ENCODE data around the gene PBRM1.
"Not testable (repeated sequence)": the region's sequence is repeated elsewhere in the genome, so short reads cannot be mapped to it uniquely, and the experiment has no call there.

PBRM1 gene

DNA sequence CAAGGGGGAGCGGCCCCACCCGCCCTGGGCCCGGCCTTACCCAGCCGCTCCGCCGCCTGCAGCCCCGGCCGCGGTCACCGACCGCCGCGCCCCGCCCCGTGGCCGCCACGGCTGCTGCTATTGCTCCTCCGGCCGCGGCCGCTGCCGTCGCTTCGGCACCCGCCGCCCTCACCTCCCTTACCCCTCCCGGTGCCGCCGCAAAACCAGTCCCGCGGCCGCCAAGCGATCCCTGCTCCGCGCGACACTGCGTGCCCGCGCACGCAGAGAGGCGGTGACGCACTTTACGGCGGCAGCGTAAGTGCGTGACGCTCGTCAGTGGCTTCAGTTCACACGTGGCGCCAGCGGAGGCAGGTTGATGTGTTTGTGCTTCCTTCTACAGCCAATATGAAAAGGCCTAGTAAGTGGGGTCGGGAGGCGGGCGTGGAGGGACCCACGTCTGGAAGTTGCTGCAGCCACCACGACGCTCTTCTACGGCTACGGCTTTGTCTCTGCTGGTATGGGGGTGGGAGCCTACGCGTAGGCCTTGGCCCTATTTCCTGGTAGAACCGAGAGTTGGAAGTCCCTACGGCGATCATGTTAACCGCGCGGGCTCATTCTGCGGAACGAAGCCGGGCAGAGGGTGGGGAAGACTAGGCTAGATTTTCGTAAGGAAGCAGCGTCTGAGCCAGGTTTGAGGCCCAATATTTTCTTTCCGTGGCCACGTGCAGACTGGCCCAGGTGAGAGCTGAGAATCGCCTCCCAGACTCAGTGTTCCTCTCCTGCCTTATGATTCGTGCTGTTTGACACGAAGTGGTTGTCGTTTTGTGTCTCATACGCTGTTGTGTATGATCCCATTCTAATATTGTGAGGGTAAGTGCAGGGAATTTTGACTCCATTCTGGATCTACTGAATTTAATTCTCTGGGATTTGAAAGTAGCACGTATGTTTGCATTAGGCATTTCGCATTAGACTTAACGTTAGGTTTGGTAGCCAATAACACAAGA is at the start of gene PBRM1, which contains the start of gene GNL3:
Gene PBRM1 (minus strand): TSS at position 205 of the 983 bp plus-strand sequence.
Gene GNL3 (plus strand): TSS at position 324 of the 983 bp plus-strand sequence. CDS start 61 bp downstream, at position 385.
- TF ChIP-seq, protein P1, sequence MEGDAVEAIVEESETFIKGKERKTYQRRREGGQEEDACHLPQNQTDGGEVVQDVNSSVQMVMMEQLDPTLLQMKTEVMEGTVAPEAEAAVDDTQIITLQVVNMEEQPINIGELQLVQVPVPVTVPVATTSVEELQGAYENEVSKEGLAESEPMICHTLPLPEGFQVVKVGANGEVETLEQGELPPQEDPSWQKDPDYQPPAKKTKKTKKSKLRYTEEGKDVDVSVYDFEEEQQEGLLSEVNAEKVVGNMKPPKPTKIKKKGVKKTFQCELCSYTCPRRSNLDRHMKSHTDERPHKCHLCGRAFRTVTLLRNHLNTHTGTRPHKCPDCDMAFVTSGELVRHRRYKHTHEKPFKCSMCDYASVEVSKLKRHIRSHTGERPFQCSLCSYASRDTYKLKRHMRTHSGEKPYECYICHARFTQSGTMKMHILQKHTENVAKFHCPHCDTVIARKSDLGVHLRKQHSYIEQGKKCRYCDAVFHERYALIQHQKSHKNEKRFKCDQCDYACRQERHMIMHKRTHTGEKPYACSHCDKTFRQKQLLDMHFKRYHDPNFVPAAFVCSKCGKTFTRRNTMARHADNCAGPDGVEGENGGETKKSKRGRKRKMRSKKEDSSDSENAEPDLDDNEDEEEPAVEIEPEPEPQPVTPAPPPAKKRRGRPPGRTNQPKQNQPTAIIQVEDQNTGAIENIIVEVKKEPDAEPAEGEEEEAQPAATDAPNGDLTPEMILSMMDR (IDR thresholded peaks at IDR 0.05; ENCODE audit: low read depth, low read length, missing control alignments) = no peak
- H3K4me3 ChIP-seq (replicated peaks; ENCODE audit: low read depth, low read length) = peak within 1 kb of the TSS; percentile 78
- DNase-seq (ENCODE audit: extremely low read depth, low read depth) = peak; percentile 76

DNA sequence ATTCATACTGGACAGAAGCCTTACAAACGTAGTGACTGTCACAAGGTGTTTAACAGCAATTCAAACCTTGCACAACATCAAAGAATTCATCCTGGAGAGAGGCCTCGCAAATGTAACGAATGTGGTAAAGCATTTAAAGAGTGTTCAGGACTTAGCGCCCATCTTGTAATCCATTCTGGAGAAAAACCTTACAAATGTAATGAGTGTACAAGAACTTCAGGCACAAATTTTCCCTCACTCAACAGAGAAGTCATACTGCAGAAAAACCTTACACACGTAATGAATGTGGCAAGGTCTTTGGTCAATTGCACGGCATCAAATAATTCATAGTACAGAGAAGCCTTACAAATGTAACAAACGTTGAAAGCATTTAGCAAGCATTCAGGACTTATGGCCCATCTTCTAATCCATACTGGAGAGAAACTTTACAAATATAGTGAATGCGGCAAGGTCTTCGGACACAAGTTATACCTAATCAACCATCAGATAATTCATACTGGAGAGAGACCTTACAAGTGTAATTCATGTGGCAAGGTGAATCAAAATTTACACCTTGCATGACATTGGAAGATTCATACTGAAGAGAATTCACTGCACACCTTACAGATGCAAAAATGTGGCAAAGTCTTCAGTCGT is 47.7 kb upstream of the PBRM1 start:
- no peak overlapping the region for H3K4me3 ChIP-seq (replicated peaks; ENCODE audit: low read depth, low read length)
- DNase-seq (ENCODE audit: extremely low read depth, low read depth) = no peak
- TF ChIP-seq, protein P1 (IDR thresholded peaks at IDR 0.05; ENCODE audit: low read depth, low read length, missing control alignments) = no peak

DNA sequence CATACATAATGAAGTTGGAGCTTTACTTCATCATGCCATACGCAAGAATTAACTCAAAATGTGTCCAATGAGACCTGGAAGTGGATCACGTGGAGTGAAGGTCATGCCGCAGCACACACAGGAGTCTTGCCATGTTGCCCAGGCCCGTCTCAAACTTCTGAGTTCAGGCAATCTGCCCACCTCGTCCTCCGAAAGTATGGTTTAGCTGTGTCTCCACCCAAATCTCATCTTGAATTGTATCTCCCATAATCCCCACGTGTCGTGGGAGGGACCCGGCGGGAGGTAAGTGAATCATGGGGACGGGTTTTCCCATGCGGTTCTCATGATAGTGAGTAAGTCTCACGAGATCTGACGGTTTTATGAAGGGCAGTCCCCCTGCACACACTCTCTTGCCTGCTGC is 45.9 kb upstream of the PBRM1 start:
- no peak overlapping the region for H3K4me3 ChIP-seq (replicated peaks; ENCODE audit: low read depth, low read length)
- DNase-seq (ENCODE audit: extremely low read depth, low read depth) = no peak
- TF ChIP-seq, protein P1 (IDR thresholded peaks at IDR 0.05; ENCODE audit: low read depth, low read length, missing control alignments) = no peak

DNA sequence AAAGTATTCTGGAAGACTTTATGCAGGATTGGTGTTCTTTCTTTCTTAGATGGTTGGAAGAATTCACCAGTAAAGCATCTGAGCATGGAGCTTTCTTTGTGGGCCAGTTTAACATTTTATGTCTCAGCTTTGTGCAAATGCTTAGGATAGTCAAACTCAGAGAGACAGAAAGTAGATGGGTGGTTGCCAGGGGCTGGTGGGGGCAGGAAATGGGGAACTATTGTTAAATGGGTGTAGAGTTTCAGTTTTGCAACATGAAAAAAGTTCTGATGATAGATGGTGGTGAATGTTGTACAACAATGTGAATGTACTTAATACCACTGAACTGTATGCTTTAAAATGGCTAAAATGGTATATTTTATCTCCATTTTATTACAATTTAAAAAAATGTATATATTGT is 45.0 kb upstream of the PBRM1 start:
- no peak for DNase-seq (ENCODE audit: extremely low read depth, low read depth)
- TF ChIP-seq, protein P1 (IDR thresholded peaks at IDR 0.05; ENCODE audit: low read depth, low read length, missing control alignments) = no peak
- H3K4me3 ChIP-seq (replicated peaks; ENCODE audit: low read depth, low read length) = no peak overlapping the region

DNA sequence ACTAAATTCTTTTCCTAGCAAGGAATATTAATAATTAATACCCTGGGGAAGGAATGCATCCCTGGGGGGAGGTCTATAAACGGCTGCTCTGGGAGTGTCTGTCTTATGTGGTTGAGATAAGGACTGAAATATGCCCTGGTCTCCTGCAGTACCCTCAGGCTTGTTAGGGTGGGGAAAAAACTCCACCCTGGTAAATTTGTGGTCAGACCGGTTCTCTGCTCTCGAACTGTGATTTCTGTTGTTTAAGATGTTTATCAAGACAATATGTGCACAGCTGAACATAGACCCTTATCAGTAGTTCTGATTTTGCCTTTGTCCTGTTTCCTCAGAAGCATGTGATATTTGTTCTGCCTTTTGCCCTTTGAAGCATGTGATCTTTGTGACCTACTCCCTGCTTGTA is 43.0 kb upstream of the PBRM1 start:
- not testable (repeated sequence) for H3K4me3 ChIP-seq (replicated peaks; ENCODE audit: low read depth, low read length)

DNA sequence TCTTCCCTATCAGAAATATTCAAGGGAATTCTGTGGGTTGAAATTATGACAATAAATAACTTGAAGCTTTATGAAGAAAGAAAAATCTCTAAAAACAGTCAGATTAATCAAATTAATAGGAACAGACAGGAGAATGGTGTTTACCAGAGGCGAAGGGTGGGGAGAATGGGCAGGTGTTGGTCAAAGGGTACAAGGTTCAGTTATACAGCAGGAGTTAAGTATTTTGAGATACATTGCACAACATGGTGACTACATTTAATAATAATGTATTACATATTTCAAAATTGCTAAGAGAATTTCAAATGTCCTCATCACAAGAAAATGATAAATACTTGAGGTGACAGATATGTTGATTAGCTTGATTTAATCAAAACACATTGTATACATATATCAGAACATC is 38.8 kb upstream of the PBRM1 start:
- TF ChIP-seq, protein P1 (IDR thresholded peaks at IDR 0.05; ENCODE audit: low read depth, low read length, missing control alignments) = no peak
- DNase-seq (ENCODE audit: extremely low read depth, low read depth) = no peak
- no peak overlapping the region for H3K4me3 ChIP-seq (replicated peaks; ENCODE audit: low read depth, low read length)

More for the DNA sequence above, 43.0 kb upstream of the PBRM1 start:
- not testable (repeated sequence) for DNase-seq (ENCODE audit: extremely low read depth, low read depth)

DNA sequence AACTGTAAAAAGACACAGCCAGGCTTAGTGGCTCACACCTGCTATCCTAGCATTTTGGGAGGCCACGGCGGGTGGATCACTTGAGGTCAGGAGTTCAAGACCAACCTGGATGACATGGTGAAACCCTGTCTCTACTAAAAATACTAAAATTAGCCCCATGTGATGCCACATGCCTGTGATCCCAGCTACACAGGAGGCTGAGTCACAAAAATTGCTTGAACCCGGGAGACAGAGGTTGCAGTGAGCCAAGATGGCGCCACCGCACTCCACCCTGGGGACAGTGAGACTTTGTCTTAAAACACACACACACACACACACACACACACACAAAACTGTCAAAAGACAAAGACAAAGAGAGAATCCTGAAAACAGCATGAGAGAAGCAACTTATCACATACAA is 38.2 kb upstream of the PBRM1 start:
- DNase-seq (ENCODE audit: extremely low read depth, low read depth) = no peak
- H3K4me3 ChIP-seq (replicated peaks; ENCODE audit: low read depth, low read length) = no peak overlapping the region
- TF ChIP-seq, protein P1 (IDR thresholded peaks at IDR 0.05; ENCODE audit: low read depth, low read length, missing control alignments) = no peak
